ENCODE data around the gene PKN2. TPM values are rescaled to one million over a fixed set of nuclear protein-coding genes. Genes with fewer than 3 reads are reported as not detected.
"Not testable (repeated sequence)": the region's sequence is repeated elsewhere in the genome, so short reads cannot be mapped to it uniquely, and the experiment has no call there.

The PKN2 gene
- total RNA-seq, 1 experiment from 2014 or later, result 32.5 TPM

DNA sequence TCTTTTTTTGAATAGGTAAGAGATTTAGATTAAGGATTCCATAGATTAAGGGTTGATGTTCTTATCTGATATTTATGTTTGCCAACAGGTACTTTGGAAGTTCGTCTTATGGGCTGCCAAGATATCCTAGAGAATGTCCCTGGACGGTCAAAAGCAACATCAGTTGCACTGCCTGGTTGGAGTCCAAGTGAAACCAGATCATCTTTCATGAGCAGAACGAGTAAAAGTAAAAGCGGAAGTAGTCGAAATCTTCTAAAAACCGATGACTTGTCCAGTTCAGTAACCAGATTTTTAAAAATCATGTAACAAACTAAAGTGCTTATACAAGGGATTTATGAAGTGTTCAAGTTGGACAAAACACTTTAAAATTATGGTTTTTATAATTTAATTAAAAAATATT, 100.5 kb downstream of the PKN2 start:
- no peak for DNase-seq (ENCODE audit: low read depth)

DNA sequence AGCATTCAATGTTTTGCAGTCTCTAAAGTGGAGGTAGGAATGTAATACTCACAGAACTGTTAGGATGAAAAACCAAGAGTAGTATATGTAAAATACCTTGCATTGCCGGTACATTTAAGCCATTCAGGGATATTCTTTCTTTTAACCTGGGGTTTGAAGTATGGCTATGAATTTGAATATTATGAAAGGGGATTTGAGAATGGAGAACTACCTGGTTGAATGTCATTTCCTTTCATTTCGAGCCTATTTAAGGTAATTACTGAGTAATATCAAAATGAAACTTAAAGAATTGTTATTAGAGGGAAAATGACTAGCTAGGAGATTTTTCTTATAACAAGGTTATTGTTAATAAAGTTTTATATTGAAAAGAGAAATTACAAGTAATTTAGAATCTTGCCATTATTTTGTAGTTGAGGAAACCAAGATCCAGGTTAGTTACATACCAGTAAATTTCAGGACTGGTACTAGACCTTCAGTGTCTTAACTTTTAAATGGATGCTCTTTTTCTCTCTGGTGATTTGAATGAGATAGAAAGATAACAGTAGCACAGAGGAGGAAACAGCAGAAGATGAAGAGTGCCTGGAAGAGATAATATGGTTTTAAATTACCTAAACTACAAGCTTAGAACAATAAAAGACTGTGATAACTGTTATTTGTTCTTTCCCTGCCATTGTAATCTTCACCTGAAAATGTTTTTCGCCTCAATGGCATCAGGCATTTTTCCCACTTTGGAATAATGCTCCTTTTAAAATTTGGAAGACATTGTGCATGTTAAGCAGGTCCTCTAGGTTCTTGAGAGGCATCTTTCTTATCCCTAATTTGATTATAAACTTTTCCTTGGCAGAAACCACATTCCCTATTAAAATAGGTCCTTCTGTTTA, 103.2 kb downstream of the PKN2 start:
- DNase-seq (ENCODE audit: low read depth), result no peak

DNA sequence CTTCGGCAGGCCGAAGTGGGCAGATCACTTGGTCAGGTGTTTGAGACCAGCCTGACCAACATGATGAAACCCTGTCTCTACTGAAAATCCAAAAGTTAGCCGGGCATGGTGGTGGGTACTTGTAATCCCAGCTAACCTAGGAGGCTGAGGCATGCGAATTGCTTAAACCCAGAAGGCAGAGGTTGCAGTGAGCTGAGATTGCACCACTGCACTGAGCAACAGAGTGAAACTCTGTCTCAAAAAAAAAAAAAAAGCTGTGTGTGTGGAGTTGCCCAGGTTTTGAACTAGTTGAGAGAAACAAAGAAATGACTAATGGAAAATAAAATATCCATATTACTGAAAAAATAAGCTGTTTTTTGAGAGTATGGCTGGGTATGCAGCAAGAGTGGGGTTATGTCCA, 107.1 kb downstream of the PKN2 start:
- no peak for DNase-seq (ENCODE audit: low read depth)

DNA sequence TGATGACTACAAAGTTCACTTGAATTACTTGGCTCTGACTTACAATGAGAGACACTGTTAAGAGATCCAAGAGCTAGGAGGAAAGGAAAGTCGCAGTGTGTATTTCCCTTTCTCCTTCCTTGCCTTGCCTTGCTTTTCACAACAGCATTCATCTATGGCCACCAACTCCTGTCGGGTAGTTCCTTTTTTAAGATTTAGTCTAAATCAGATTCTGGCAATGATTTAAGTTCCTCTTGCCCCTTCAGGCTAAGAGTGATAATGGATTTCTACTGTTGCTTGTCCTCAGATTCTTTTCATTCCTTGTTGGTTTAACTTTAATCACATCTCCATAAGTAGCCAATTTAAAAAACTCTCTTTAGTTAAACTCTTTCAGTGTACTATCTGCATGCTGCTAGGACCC, 115.4 kb downstream of the PKN2 start:
- no peak for DNase-seq (ENCODE audit: low read depth)

DNA sequence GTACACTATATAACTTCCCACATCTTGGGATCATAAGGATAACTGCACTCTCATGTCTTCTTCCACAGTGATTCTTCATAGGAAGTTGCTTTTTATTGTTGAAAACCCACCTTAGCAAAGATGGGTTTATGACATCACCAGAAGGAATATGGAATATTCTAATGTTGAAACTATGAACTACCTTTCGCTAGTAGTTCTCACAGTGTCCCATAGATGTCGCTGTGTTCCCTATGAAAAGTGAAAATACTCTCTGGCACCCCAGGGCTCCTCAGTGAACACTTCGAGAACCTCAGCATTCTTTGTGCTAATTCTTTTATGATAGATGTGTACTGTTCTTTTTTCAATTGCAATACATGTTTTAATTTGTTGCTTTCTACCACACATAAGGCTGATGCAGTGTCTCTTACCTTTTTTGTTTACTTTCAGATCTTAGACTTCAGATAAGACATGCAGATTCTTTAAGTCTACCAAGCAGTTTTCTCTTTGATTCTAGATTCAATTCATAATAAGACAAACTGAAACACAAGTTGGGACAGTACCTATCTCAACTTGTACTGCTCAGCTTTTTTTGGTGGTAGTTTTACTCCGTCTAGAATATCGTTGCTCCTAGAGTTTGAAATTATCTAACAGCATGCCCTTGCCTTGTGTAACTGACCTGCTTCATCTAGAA, 116.4 kb downstream of the PKN2 start:
- peak; percentile 51 for DNase-seq (ENCODE audit: low read depth)

DNA sequence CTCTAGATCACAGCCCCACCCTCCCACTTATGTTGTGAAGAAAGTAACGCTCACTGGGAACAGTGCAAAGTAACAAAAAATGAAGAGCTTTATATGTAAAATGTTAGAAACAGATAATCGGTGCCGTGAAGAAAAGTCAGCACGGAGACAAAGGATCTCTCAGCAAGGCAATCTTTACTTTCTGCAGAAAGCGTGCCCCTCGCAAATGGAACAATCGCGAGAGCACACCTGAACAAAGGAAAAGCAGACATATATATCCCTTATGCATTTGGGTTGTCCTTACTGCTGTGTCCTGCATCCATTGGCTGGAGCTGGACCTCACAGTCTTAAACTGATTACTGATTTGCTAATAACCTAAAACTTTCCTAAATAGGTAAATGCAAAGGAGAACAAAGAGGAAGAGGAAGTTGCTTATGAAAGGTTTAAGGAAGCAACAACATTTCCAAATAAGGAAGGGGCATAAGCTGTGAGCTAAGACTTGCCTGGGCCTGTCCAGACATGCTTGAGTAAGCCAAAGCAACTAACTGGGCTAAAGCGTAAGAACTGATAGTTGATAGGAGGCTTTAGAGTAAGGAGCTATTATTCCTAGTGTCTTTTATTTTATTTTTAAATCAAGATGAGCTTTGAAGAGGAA, 117.6 kb downstream of the PKN2 start:
- peak; percentile 31 for DNase-seq (ENCODE audit: low read depth)

DNA sequence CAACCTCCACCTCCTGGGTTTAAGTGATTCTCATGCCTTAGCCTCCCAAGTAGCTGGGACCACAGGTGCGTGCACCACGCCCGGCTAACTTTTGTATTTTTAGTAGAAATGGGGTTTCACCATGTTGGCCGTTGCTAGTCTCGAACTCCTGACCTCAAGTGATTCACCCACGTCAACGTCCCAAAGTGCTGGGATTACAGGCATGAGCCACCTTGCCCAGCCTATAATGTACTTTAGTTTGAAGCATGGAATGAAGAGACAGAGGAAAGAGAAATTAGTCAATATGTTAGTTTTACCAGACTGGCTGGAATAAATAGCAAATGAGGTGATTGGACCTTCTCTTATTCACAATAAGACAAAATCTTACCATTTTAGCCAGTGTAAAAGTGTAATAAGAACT, 118.3 kb downstream of the PKN2 start:
- DNase-seq (ENCODE audit: low read depth), result peak; percentile 26

DNA sequence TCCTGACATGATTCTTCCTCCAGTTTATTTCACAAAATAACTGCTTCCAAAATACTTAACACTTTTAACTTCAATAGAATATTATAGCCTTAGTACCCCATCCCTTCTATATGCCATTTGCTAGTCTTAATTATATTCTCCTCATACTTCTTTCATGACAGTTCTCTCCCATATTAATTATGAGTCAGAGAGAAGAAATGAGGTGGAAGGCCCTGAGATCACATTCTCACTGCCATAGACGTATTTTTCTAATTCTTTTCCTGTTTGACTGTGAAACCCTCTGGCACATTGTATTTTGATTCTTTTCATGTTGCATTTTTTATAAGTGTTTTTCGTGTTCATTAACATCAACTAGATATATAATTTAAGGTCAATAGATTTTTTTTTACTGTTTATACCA, 118.9 kb downstream of the PKN2 start:
- DNase-seq (ENCODE audit: low read depth), result peak; percentile 51

DNA sequence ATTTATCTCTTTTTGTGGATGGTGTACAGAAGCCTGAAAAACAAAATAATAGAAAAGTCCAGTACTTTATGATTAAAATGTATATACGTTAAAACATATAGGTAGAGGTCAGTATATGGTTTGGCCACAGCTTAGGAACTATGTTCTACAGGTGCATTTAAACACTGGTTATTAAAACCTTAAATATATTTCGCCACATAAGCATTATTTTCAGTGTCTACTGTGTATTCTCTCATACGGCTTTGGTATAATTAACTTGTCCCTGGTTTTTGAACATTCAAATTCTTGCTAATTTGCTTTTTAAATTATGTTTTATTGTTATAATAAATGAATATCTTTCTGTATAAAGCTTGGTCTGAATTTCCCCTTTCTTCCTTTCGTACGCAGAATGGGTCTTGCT, 119.4 kb downstream of the PKN2 start:
- DNase-seq (ENCODE audit: low read depth), result no peak

DNA sequence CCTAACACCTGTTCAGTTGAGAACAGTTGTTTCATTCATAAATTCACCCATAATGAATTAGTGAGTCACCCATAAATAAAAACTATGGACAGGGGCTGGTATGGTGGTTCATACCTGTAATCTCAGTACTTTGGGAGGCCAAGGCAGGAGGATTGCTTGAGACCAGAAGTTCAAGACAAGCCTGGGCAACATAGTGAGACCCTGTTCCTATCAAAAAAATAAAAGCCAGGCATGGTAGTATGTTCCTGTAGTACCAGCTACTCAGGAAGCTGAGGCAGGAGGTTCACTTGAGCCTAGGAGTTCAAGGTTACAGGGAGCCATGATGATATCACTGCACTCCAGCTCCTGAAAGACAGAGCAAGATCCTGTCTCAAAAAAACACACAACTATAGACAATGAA, 128.3 kb downstream of the PKN2 start:
- peak; percentile 22 for DNase-seq (ENCODE audit: low read depth)

DNA sequence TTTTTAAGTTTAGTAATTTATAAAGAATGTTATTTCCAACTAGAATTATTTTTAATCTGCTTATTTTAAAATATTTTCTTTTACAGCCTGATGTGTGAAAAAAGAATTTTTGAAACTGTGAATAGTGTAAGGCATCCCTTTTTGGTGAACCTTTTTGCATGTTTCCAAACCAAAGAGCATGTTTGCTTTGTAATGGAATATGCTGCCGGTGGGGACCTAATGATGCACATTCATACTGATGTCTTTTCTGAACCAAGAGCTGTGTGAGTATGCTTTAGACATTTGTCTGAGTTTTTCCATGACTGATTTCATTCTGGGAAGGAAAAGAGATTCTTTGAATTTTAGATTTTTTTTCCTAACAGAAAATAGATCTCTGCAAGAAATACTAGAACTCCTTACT, 129.4 kb downstream of the PKN2 start:
- DNase-seq (ENCODE audit: low read depth), result peak; percentile 18

DNA sequence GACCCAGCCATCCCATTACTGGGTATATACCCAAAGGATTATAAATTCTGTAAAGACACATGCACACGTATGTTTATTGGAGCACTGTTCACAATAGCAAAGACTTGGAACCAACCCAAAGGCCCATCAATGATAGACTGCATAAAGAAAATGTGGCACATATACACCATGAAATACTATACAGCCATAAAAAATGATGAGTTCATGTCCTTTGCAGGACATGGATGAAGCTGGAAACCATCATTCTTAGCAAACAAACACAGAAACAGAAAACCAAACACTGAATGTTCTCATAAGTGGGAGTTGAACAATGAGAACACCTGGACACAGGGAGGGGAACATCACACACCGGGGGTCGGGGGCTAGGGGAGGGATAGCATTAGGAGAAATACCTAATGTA, 135.6 kb downstream of the PKN2 start:
- DNase-seq (ENCODE audit: low read depth), result not testable (repeated sequence)

DNA sequence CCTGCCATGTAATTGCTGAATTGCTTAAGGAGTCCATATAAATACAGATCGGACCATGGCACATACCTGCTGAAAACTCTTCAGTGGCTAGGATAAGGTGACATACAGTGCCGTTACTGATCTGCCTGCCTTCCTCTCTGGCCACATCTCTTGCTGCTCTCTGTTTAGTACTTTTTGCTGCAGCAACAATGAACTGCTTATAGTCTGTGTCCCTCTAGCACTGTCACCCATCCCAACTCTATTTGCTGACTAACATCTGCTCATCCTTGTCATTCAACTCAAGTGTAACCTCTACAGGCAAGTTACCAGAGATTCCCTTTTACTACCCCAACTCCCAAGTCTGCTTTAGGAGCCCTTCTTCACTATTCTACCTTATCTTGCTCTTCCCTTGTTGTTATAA, 141.6 kb downstream of the PKN2 start:
- DNase-seq (ENCODE audit: low read depth), result no peak

DNA sequence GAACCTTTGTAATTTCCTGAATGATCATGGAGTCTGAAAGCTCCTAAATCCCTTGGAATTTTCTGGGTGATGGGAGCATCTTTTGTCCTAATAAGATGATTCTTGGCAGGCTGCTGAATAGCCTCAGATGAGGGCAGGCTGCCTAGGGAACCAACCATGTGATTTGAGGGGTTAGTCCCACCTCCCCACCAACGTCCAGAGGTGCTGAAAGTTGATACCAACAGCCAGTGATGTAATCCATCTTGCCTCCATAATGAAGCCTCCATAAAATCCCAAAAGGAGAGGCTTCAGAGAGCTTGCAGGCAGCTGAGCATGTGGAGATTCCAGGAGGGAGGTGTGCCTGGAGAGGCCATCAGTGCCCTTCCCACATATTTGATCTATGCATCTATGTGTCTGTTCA, 163.6 kb downstream of the PKN2 start:
- no peak for DNase-seq (ENCODE audit: low read depth)

DNA sequence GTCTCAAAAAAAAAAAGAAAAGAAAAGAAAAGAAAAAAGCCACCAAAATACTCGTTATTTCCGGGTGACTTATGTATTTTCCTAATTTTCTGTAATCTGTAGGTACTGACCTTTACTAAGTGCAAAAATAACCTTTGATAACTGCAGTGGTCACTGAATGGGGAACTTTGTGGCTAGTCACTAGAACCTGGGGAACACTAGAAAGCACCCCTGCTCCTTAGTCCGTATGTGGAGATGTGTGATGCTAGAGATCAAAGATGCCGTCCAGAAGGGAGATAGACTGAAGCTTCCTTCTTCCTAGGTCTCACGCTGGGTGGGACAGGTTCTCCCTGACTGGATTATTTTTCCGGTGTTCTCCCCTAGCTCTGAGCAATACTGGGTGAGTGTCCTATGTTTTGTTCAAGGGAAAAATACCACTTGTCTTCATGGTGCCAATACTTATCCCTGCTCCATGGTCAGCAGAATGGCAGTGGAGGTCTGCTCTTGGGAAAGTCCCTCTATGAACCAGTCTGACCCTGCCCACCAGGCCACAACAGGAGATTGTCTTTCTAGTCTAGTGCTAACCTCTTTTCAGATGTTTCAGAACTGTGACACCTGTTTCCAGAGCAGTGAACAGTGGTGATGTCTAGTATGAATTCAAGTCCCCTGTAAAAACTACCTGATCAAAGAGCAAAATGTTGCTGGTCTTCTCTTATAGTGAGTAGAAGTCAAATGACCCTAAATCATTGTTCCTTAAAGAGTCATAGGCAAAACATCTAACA, 167.4 kb downstream of the PKN2 start:
- DNase-seq (ENCODE audit: low read depth), result no peak

DNA sequence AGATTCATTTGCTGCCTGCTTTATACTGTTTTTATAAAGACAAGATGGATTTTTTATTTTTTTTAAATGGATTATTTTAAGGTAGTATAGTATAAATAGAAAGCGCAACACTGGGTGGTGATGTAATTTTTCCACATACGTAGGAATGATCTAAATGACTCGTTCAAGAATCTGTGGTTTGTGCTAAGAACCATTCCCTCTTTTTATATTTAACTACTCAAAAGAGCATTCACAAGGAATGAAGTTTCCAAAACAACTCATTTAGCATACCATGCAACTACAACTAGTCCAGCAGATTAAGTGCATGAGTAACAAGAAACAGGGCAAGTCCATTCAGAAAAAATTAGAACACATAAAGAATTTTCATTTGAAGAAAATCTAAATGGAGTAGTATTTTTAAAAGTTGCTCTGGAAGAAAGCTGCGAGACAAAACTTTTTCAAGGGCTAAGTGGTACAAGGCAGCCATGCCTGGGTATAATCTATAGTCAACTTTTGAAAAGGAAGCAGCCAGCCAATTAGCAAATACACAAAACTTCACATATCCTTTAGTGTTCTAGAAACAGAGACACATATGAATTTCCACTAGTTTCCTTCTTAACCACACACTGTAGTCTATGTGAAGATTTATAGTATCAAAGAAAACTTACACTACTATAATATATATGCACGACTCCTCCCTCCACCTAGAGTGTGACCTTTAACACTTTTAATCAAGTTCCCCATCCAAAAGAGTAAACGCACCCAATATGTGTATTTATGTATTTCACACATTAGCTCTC, 183.9 kb downstream of the PKN2 start:
- peak; percentile 45 for DNase-seq (ENCODE audit: low read depth)

DNA sequence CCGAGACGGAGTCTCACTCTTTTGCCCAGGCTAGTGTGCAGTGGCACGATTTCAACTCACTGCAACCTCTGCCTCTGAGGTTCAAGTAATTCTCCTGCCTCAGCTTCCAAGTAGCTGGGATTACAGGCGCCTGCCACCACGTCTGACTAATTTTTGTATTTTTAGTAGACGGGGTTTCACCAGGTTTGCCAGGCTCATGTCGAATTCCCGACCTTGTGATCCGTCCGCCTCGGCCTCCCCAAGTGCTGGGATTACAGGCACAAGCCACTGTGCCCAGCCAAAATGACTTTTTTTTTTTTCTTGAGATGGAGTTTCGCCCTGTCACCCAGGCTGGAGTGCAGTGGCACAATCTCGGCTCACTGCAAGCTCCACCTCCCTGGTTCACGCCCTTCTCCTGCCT, 185.6 kb downstream of the PKN2 start:
- DNase-seq (ENCODE audit: low read depth), result not testable (repeated sequence)

DNA sequence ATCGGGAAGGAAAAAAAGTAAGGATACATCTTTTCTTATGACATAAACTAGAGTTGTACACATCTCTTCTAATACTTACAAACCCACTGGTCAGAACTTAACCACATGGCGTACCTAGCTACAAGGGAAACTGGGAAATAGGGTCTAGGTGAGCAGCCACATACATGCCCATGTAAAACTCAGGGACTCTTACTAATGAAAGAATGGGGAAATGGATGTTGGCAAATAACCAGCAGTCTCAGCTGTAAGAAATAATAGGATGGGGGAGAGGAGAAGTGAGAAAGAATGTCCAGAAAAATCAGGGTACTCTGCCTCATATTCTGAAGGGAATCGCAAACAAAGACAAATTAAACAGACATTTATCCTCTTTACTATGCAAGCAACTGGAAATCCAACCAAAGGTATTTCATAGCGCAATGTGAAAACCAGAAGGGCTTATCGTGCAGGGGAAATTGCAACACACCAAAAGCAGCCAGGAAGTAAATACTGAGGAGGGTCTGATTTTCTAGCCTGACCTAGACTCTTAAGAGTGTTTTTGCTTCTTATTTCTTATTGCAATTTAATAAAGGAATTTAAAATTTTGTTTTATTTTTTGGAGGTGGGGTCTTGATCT, 189.8 kb downstream of the PKN2 start:
- DNase-seq (ENCODE audit: low read depth), result no peak

DNA sequence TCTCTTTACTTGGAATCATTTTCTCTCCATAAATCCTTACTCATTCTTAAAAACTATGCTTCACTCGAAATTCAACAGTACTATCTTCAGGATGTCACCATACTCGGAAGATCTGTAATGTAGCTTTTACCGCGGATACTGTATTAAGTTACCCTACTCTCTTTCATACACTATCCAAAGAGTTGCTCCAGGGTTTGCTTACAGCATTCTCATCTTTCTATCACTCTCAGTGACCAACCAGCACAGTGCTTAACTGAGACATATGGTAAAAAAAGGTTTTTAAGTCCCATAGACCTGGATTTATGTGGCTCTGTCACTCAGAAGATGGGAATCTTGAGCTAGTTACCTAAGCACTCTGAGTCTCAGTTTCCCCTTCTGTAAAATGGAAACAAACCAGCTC, 191.5 kb downstream of the PKN2 start:
- no peak for DNase-seq (ENCODE audit: low read depth)

DNA sequence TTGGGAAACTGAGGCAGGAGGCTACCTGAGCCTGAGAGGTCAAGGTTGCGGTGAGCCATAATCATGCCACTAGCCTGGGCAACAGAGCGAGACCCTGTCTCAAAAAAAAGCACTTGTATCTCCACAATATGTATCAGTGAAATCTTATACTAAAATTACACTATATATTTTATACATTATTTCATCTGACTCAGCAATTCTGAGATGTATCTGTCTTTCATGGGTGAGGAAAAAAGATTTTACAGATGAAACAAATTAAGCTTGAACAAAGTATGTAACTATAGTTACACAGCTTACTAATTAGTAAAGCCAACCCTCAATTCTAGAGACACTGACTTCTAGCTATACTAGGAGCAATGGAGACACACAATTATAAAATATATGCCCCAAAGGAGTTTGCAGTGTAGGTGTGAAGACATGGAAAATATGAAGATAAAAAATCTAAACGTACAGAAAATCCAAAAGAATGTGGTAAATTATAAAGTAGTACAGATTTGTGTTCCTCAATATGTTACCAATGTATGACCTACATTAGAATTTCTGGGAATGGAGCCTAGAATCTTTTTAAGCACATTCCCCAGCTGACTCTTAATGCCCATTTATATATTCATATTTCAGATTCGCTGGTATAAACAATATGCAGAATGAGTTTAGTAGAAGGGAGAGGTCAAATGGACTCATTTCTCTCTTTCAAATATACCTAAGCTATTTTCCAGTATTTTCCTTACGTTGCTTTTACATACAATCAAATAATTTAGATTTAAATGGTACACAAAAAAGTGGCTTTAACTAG, 192.7 kb downstream of the PKN2 start:
- no peak for DNase-seq (ENCODE audit: low read depth)
